Measurements from ENCODE around the gene IGBP1.
"Not testable (repeated sequence)": the region's sequence is repeated elsewhere in the genome, so short reads cannot be mapped to it uniquely, and the experiment has no call there.

IGBP1 gene

GRCh38 chrX:70133303-70134115, at the start of gene IGBP1:
Gene IGBP1 (plus strand): TSS chrX:70133447. CDS start chrX:70133948, 501 bp downstream.
- DNase-seq = peak; percentile 49 to 78

DNA sequence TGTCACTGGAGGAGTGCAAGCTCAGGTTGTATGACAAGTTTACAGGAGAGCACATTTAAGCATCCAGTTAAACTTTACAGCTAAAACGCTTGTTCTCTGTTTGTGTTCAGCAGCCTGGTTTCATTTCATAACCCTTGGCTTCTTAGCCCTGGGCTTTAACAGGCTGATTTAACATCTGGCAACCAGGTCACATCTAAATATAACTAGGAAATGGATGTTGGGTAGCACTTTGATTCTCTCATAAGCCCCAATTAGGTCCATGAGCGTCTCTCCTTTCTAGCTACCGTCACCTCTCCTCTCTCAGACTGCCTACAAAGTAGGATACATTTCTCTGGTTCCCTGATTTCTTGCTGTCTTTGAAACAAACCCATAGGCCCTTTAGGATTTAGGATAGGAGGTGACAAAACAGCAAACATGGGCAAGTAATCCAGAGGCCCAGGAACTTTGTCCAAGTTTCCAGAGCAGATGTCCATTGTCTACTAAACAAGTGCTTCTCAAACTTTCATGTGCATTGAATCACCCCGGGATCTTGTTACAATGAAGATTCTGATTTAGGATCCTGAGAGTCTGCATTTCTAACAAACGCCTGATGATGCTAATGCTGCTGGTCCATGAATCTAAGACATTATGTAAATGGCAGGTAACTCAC, 48.5 kb upstream of the IGBP1 start:
- DNase-seq = no peak

DNA sequence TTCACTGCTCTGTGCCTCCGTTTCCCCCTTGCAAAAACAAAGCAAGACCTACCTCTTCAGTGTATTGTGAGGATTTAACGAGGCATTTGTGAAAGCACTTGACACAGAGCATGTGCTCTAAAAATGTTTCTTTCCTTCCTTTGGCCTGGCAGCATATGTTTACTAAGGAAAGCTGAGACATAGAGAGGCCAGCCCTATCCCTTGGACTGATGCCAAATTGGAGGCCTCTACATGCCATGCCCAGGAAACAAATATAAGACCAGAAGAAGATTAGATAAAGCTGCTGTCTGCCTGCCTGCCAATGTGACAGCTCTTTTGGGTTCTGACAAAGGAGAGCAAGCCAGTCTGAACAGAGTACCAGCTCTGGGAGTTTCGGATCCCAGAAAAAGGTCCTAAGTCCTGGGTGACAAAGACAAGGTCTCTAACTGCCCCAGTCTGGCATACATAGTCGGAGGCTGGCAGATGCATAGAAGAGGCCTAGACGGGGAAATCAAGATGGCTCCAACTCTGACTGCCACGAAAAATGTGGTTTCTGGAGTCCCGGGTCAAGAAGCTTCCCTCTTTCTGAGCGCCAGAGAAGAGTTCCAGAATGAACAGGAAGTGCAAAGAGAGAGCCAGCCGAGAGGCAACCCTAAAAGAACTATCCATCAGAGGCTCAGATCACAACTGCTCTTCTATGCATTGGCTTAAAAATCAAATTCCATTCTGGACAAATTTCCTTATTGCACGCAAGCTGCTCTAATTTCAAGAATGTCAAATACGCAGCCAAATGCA, 45.2 kb upstream of the IGBP1 start:
- DNase-seq = no peak

DNA sequence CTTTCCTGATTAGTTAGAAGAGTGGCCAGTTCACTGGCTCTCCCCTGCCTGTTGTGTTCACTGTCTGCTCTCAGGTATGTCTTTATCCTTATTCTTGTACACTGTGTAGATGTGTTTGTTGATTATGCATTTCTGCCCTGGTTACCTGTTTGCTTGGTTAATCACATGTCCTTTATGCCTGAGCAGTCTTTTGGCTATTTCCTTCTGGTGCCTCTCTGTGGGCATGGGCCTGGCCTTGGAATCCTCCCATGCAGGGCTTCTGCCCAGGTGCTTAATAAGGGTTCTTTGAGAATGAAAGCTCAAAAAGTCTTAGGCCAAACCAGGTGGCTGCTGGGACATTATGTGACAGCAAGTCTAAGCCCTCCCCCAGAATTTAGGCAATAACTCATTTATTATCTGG, 44.5 kb upstream of the IGBP1 start:
- DNase-seq = no peak

DNA sequence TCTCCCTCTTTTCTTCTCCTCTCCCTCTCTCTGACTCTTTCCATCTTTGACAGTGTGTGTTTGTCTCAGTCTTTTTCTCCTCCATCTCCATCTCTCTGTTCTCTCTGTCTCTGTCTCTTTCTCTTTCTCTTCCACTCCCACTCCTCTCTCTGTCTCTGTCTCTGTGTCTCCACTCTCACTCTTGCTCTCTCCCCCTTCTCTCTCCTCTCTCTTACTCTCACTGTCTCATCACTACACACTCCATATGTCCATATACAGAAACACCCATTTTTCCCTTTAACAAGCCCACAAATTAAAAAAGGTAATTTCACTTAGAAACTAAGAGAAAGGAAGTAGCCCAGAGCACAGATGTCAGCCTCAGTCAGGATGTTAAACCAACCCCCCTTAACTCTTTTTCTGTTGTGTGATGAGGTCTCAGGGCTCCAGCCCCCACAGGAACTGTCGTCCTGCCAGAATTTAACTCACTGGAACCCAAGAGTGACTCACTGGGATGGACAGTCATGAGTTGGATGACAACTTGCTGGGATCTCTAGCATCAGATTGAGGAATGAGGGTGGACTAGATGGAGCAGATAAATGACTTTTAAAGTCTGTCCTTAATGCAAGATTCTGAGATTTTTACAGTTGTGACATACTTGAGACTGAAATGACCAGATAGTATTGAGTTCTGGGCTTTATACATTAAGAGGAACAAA, 43.5 kb upstream of the IGBP1 start:
- no peak for DNase-seq

DNA sequence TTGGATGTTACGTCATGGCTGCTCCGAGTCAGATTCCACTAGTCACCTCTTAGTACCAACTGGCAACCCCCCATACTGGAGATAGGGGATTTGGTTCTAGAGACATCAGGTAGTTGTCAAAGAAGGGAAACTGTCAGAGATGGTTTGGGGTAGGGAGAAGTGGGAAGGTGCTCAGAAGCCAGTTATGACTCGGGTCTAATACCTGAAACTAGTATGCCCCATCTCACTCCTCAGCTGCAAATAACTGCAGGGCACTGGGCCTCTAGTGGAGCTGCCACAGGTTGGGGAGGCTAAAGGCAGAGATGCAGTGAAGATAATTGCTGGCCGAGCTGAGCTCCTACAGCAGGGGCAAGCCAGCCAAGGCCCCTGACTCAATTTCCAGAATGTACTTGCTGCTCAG, 41.0 kb upstream of the IGBP1 start:
- DNase-seq = no peak

DNA sequence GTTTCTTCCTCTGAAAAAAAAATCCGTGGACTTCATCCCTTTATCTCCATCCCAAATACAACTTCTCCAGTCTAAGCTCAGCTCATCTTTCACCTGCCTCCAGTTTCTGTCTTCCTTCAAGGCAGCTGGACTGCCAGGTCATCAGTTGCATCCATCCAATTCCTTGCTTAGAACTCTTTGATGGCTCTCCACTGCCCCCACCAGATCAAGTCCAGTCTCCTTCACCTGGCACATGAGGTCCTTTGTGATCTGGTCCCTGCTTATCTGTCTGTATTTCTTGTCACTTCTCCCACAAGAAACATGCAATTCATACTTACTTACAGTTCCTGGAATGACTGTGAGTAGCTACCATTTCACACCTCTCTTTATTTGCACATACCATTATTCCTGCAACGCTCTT, 37.2 kb upstream of the IGBP1 start:
- no peak for DNase-seq

DNA sequence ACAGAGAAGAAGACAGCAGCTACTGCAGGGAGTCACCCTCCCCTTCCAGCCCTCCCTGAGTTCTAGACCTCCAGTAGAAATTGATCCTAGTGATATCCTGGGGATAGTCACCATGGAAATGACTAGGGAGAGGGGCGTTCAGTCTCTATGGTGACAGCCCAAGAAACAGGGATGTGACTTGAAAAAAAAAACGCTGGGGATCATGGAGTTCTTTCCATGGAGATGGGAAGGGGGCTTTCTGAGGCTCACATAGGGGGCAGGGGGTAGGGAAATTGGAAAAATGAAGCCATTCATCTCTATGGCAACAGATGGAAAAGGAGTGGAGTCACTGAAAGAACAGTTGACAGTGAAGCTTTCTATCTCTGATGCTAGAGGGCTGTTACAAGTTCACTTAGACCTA, 28.0 kb upstream of the IGBP1 start:
- DNase-seq = no peak

DNA sequence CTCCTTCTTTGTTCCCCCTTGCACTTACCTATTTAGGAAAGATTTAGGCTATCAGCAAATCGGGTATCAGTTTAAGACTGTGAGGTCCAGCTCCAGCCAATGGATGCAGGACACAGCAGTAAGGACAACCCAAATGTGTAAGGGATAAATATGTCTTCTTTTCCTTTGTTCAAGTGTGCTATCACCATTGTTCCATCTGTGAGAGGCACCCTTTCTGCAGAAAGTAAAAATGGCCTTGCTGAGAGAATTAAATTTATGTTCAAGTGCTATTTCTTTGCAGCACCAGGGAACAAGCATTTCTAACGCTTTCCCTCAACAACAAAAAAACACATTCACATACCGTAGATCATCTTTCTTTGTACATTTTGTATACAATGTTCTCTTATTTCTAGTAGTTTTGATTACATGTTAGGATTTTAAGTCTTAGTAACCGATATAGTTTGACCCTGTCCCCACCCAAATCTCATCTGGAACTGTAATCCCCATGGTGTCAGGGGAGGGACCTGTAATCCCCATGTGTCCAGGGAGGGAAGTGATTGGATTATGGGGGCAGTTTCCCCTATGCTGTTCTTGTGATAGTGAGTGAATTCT, 21.7 kb upstream of the IGBP1 start:
- not testable (repeated sequence) for DNase-seq

DNA sequence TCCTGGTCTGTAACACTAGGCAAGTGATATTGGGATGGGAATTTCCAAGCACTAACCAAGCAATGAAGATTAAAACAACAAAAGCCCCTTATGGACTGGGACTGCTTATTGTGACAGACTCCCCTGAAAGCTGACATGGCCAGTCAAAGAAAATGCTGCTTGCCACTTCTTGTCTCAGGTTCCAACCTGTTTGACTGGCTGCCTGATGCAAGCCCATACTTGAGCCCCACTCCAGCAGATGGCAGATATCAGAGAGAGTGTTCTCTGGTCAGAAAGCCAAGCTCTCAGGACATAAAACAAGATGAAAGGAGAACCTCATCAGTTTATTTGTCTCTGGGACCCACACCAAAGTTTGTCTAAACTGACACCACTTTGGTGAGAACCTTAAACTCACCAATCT, 15.5 kb upstream of the IGBP1 start:
- no peak for DNase-seq

GRCh38 chrX:70123014-70123413, 10.2 kb upstream of the IGBP1 start:
- not testable (repeated sequence) for DNase-seq

- no peak for DNase-seq
Measured at GRCh38 chrX:70124678-70125077, 8.6 kb upstream of the IGBP1 start.

DNA sequence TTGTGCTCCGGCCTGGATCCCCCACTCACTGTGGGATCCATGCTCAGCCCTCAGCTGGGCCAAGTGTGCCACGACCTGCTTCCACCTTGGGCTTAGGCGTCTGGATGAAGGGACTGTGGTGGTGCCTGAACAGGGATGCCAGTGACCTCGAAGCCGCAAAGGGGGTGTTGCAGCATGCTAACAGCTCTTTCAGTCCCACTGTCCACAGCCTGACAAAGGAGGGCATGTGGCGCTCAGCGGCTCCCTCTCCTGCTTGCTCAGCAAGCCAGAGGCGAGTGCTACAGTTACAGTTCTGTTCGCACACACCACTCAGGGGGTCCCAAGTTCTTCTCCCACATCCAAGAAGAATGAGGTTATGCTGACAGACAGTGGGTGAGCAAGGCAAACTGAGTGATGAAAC, 5.2 kb upstream of the IGBP1 start:
- DNase-seq = no peak

DNA sequence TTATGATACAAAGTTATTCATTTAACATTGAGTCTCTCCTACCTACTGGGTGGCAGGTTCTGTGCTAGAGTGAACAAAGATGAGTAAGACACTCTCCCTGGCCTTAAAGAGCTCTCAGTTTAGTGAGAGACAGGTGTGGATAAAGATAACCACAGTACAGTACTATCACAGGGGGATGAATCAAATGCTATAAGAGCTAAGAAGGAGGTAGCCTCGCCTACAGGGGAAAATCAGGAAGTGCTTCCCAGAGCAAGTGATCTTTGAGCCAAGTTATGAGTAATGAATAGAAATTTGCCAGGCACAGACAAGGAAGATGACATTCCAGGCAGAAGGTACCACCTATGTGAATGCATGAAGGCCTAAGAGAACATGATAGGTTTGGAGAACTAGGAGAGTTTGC, 3.4 kb upstream of the IGBP1 start:
- no peak for DNase-seq

- no peak for DNase-seq
Measured at GRCh38 chrX:70132224-70132623, 1.0 kb upstream of the IGBP1 start.

- DNase-seq = no peak
Measured at GRCh38 chrX:70132877-70133302, 357 bp upstream of the IGBP1 start.

- DNase-seq = no peak
Measured at GRCh38 chrX:70134116-70134477, 850 bp downstream of the IGBP1 start.

GRCh38 chrX:70138622-70139021, 5.4 kb downstream of the IGBP1 start:
- no peak for DNase-seq

GRCh38 chrX:70139736-70140135, 6.5 kb downstream of the IGBP1 start:
- DNase-seq = no peak

DNA sequence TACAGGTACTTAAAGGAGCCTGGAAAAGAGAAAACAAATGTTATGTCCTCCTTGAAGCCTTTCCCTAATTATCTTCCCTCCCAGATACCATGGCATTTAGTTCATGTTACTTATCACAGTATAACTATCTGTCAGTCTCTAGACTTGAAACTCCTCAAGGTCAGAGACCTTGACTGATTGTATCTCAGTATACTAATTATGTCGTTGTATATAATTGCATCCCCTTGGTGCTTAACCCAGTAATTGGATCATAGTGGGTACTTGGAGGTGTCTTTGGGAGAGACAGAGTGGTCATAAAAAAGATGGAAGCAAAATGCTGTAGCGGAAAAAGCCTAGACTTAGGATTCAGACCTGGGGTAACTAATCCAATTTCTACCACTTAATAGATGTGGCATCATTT, 8.1 kb downstream of the IGBP1 start:
- DNase-seq = no peak

DNA sequence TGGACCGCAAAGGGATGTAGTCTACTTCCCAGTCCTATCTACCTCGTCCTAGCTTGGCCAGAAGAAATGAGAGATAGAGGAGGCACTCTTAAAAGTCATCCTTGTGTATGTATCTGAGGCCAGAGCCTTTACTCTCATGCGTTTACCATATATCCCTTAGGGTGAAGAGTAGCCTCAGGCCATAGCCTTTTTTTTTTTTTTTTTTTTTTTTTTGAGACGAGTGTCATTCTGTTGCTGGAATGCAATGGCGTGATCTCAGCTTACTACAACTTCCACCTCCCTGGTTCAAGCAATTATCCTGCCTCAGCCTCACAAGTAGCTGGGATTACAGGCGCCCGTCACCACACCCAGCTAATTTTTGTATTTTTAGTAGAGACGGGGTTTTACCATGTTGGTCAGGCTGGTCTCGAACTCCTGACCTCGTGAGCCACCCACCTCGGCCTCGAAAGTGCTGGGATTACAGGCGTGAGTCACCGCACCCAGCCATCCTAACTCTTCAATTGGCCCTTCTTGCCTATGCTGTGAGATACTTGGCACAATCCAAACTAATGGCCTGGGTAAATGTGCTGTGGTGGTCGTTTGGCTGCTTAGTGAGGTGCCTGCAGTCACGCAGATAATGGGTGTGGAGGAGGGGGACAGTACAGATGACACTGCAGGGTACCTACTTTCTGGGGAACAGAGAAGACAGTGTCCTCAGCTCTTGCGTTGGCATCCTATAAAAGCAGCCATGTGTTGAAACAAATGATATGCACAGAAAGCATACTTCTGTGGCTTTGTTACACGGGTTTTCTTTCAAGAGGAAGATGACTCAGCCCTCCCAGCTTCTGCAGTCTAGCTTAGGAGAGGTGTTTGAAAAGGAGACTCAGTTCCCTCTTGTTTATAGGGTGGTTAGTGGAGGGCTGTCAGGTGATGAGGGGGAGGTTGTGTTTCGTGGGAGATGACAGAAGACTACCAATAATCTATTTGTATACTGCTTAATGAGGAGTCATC, 33.6 kb downstream of the IGBP1 start:
- no peak for DNase-seq

Measured in stimulated activated CD4-positive, alpha-beta T cell treated with anti-CD3 and anti-CD28 coated beads, Interleukin-4, amount 100 ng/mL, for 4 hours (primary cell).